B cell (primary cell): ENCODE data around the gene NME7. TPM values are rescaled to one million over a fixed set of nuclear protein-coding genes. Genes with fewer than 3 reads are reported as not detected.

Experiments used
- ATAC-seq: fragments of 200-7000 bp; cut with Tn5 transposase; one replicate; pipeline ENCODE4 v1.10.0; 2021; ENCODE audit warnings: low read depth, mild to moderate bottlenecking, moderate number of reproducible peaks, moderate library complexity
- CTCF ChIA-PET: fragments of 350-600 bp; sonication (Branson Sonifier 250); formaldehyde crosslinking; loops from one replicate; lab custom pipeline; 2021; ENCODE audit warnings: antibody characterized with exemption, inconsistent platforms; lab: Charles Lee
- POLR2A ChIA-PET: fragments of 350-600 bp; sonication (Branson Sonifier 250); formaldehyde crosslinking; loops from one replicate; lab custom pipeline; 2021; ENCODE audit warnings: antibody characterized with exemption; lab: Charles Lee
- DNase-seq: peaks from one replicate; pipeline ENCODE4 v3.0.0; 2013
- H2AFZ ChIP-seq: 2 replicates; pipeline ENCODE4 v1.6.1; 2012; ENCODE audit warnings: mild to moderate bottlenecking, low read depth, low read length; ENCODE audit not compliant: insufficient read depth, poor library complexity, severe bottlenecking
- H3K27ac ChIP-seq, 2 donors: 1 replicate in 1 of 2; 2 replicates in 1 of 2; pipeline ENCODE4 v1.5.1; 2012 to 2013; ENCODE audit warnings: low read length in 2 of 2, mild to moderate bottlenecking in 2 of 2, moderate library complexity in 1 of 2
- H3K27me3 ChIP-seq, 4 experiments: fragments of 200-600 bp in 1 of 4; sonication (generic) in 1 of 4; replicated peaks in 1 of 4; 1 replicate in 2 of 4; 2 replicates in 2 of 4; pipeline versions ENCODE4 v1.6.1 to v1.7.0; 2013 to 2016; ENCODE audit warnings: low read length in 3 of 4, mild to moderate bottlenecking in 2 of 4, mixed read lengths in 1 of 4, moderate library complexity in 1 of 4; ENCODE audit not compliant: insufficient read depth in 4 of 4, control insufficient read depth in 3 of 4; ENCODE audit errors: control extremely low read depth in 1 of 4
- H3K36me3 ChIP-seq, 2 experiments: replicated peaks in 1 of 2; 1 replicate in 1 of 2; 2 replicates in 1 of 2; pipeline versions ENCODE4 v1.6.1 to v1.7.1; 2013; ENCODE audit warnings: low read length in 1 of 2; ENCODE audit not compliant: insufficient read depth in 2 of 2, control insufficient read depth in 1 of 2; ENCODE audit errors: control extremely low read depth in 1 of 2, extremely low read depth in 1 of 2
- H3K4me1 ChIP-seq, 2 donors: fragments of 200-600 bp in 1 of 2; sonication (generic) in 1 of 2; 1 replicate in 1 of 2; 2 replicates in 1 of 2; pipeline versions ENCODE4 v1.5.1 to v1.6.1; 2013 to 2017; ENCODE audit warnings: low read length in 2 of 2; ENCODE audit not compliant: control insufficient read depth in 2 of 2, insufficient read depth in 2 of 2
- H3K4me2 ChIP-seq: replicated peaks from 2 replicates; pipeline ENCODE3; 2012; ENCODE audit warnings: mild to moderate bottlenecking, low read depth, low read length; ENCODE audit not compliant: poor library complexity, severe bottlenecking
- H3K4me3 ChIP-seq, 5 experiments: fragments of 200-600 bp in 1 of 5; sonication (generic) in 1 of 5; 1 replicate in 3 of 5; 2 replicates in 2 of 5; pipeline versions ENCODE4 v1.5.1 to v1.7.0; 2011 to 2016; ENCODE audit warnings: low read length in 4 of 5, mild to moderate bottlenecking in 4 of 5, low read depth in 2 of 5, control low read depth in 1 of 5, moderate library complexity in 1 of 5; ENCODE audit not compliant: insufficient read depth in 1 of 5; ENCODE audit errors: control extremely low read depth in 1 of 5, extremely low read depth in 1 of 5
- H3K79me2 ChIP-seq: fragments of 200-600 bp; sonication (generic); one replicate; pipeline ENCODE4 v1.6.0; 2016; ENCODE audit warnings: low read length; ENCODE audit not compliant: control insufficient read depth, insufficient read depth
- H3K9ac ChIP-seq: fragments of 200-600 bp; sonication (generic); 2 replicates; pipeline ENCODE4 v1.6.1; 2017; ENCODE audit warnings: mild to moderate bottlenecking, low read length, moderate library complexity
- H3K9me3 ChIP-seq, 3 donors: one replicate each; pipeline versions ENCODE4 v1.6.1 to v1.7.1; 2013; ENCODE audit warnings: low read length in 2 of 3; ENCODE audit not compliant: control insufficient read depth in 2 of 3, insufficient read depth in 1 of 3; ENCODE audit errors: control extremely low read depth in 1 of 3
- H4K20me1 ChIP-seq: 2 replicates; pipeline ENCODE4 v1.6.0; 2012; ENCODE audit warnings: mild to moderate bottlenecking, low read length; ENCODE audit not compliant: insufficient read depth, control insufficient read depth, poor library complexity, severe bottlenecking
- H3K27ac Mint-ChIP-seq: one replicate; pipeline ENCODE4 v1.8.0; 2021; ENCODE audit warnings: mixed read lengths
- H3K27me3 Mint-ChIP-seq: one replicate; pipeline ENCODE4 v1.8.0; 2021; ENCODE audit warnings: mixed read lengths
- H3K4me1 Mint-ChIP-seq: one replicate; pipeline ENCODE4 v1.8.0; 2021; ENCODE audit warnings: mixed read lengths
- H3K4me3 Mint-ChIP-seq: one replicate; pipeline ENCODE4 v1.8.0; 2021; ENCODE audit warnings: mixed read lengths
- H3K9me3 Mint-ChIP-seq: one replicate; pipeline ENCODE4 v1.8.0; 2022; ENCODE audit warnings: mixed read lengths; ENCODE audit not compliant: insufficient read depth
- EZH2 ChIP-seq: IDR thresholded peaks from 2 replicates; pipeline ENCODE4 v1.6.1; 2012; ENCODE audit warnings: borderline replicate concordance, low read depth, mild to moderate bottlenecking, moderate library complexity, low read length; ENCODE audit not compliant: insufficient read depth, poor library complexity, severe bottlenecking
- WGBS: methylation state at CpG from one replicate; pipeline ENCODE4 v1.1.5; 2013; ENCODE audit warnings: missing lambda C conversion rate; ENCODE audit not compliant: insufficient coverage; 5-methylcytosine and 5-hydroxymethylcytosine counted together
- intact Hi-C: fragments of 100-400 bp; cut with micrococcal nuclease; formaldehyde crosslinking; loops from one replicate; pipeline ENCODE4 v1.10.0; 2022
- polyA plus RNA-seq: library from polyadenylated mRNA; depleted of rRNA; stranded (reverse); fragments of >200 nt; gene quantifications from 2 replicates; pipeline ENCODE4 v1.2.3, GENCODE V29; 2012
- total RNA-seq, 2 donors: library from RNA; stranded (reverse); fragments of 120-200 nt in 1 of 2; gene quantifications; 1 replicate in 1 of 2; 2 replicates in 1 of 2; pipeline versions ENCODE4 v1.2.3 to v1.2.4, GENCODE V29; 2013 to 2022
- TF ChIP-seq, protein P1 (sequence below): fragments of 200-600 bp; IDR thresholded peaks from one replicate; pipeline ENCODE4 v1.8.0; 2022; ENCODE audit warnings: antibody characterized with exemption, mild to moderate bottlenecking

NME7 gene
- total and polyA plus RNA-seq, 2 donors (not counting 1 experiment from before 2014, with no cell fraction given), result 3.3 to 14.3 TPM

DNA sequence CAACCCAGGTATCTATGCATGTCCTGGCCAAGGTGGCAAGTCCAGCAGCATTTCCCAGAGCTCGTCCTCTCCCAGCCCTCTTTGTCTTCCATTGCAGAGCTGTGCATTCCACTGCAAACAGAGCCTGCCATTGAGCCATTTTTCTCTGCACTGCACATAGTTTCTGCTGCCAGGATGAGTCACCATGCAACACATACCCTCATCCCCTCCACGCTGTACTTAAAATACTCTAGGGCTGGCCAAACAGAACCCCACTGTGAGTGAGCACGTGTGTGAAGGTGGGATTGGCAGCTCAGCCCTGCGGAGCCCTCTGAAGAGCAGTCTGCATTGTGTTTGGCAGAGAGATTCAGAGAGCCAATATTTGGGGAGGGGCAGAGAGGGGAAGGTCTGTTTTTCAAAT is 265.0 kb downstream of the NME7 start:
- H3K4me1 ChIP-seq, result peaks cover 16% of the 10 kb centered on the region in 2 donors
- Mint-ChIP-seq H3K27ac (no peak overlapping the region), H3K9me3 (no peaks in the 10 kb centered on the region), H3K4me1 (peaks cover 15% of the 10 kb centered on the region), H3K4me3 (no peak overlapping the region), H3K27me3 (peaks cover 27% of the 10 kb centered on the region)
- H3K9ac ChIP-seq, result no peak overlapping the region
- TF ChIP-seq, protein P1, sequence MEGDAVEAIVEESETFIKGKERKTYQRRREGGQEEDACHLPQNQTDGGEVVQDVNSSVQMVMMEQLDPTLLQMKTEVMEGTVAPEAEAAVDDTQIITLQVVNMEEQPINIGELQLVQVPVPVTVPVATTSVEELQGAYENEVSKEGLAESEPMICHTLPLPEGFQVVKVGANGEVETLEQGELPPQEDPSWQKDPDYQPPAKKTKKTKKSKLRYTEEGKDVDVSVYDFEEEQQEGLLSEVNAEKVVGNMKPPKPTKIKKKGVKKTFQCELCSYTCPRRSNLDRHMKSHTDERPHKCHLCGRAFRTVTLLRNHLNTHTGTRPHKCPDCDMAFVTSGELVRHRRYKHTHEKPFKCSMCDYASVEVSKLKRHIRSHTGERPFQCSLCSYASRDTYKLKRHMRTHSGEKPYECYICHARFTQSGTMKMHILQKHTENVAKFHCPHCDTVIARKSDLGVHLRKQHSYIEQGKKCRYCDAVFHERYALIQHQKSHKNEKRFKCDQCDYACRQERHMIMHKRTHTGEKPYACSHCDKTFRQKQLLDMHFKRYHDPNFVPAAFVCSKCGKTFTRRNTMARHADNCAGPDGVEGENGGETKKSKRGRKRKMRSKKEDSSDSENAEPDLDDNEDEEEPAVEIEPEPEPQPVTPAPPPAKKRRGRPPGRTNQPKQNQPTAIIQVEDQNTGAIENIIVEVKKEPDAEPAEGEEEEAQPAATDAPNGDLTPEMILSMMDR, result no peak
- no peak for TF ChIP-seq EZH2
- intact Hi-C loops, result no loop called here
- H3K79me2 ChIP-seq, result no peaks in the 10 kb centered on the region
- no peak overlapping the region for H2AFZ ChIP-seq
- ChIA-PET CTCF (no interaction called here), POLR2A (no interaction called here)
- H3K27me3 ChIP-seq, result peaks cover 0 to 41% (median 21%) of the 10 kb centered on the region in 4 experiments
- H3K27ac ChIP-seq, result no peak overlapping the region
- H3K4me2 ChIP-seq, result no peak overlapping the region
- no peaks in the 10 kb centered on the region for H3K9me3 ChIP-seq
- WGBS, result 90% methylated on average over 1 of the region's 4 CpGs
- DNase-seq (no peak), ATAC-seq (no peak)
- no peaks in the 10 kb centered on the region for H3K36me3 ChIP-seq
- H3K4me3 ChIP-seq, result no peak overlapping the region
- H4K20me1 ChIP-seq, result no peaks in the 10 kb centered on the region

DNA sequence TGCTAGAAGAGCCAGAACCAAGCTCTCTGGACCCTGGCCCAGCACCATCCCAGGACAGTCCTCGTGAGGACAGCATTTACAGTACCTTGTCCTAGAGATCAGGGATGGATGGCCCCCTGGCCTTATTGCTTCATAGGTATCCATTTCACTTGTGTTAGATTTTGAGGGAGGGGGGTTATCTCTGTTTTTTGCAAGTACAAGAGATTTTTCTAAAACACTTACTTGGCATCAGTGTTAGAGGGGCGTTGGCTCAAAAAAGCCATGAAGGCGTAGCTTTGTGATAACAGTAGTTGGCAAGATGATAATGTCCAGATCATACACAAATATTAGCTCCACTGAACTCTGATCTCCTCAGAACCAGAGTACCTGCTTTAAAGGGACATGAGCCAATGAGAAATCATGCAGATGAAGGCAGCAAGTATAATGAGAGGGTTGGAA is 266.9 kb downstream of the NME7 start:
- H3K4me1 Mint-ChIP-seq, result peaks cover 9% of the 10 kb centered on the region
- H2AFZ ChIP-seq, result no peak overlapping the region
- WGBS, result no CpG with 5 or more reads among the region's 3 CpGs
- intact Hi-C loops, result no loop called here
- H3K36me3 ChIP-seq, result no peaks in the 10 kb centered on the region
- no peak overlapping the region for H3K9ac ChIP-seq
- no peak overlapping the region for H3K4me3 Mint-ChIP-seq
- ChIA-PET CTCF (no interaction called here), POLR2A (no interaction called here)
- no peak for DNase-seq
- H3K27me3 ChIP-seq, result peaks cover 0 to 32% (median 16%) of the 10 kb centered on the region in 4 experiments
- TF ChIP-seq, protein P1, result no peak
- TF ChIP-seq EZH2, result no peak
- H3K9me3 ChIP-seq, result no peaks in the 10 kb centered on the region
- no peak overlapping the region for H3K27ac ChIP-seq
- no peaks in the 10 kb centered on the region for H3K9me3 Mint-ChIP-seq
- H3K4me3 ChIP-seq, result no peak overlapping the region
- no peaks in the 10 kb centered on the region for H3K79me2 ChIP-seq
- no peak overlapping the region for H3K27ac Mint-ChIP-seq
- H3K4me2 ChIP-seq, result no peak overlapping the region
- no peaks in the 10 kb centered on the region for H4K20me1 ChIP-seq
- H3K4me1 ChIP-seq, result peaks cover 8 to 9% of the 10 kb centered on the region in 2 donors
- ATAC-seq, result no peak
- H3K27me3 Mint-ChIP-seq, result peaks cover 30% of the 10 kb centered on the region
